HepG2 (cell line): ENCODE measurements around the gene IMPACT. TPM values are rescaled to one million over a fixed set of nuclear protein-coding genes. Genes with fewer than 3 reads are reported as not detected.

Source experiments
- ATF1 ChIP-seq: IDR thresholded peaks from 2 replicates; pipeline ENCODE4 v1.6.1; 2016; ENCODE audit warnings: mild to moderate bottlenecking, control low read depth
- CSRNP2 ChIP-seq: sonication (generic); formaldehyde crosslinking; conservative IDR thresholded peaks from 2 replicates; pipeline ENCODE4 v1.8.0; 2022; ENCODE audit warnings: low read depth, missing genetic modification reagents
- FOXO1 ChIP-seq: sonication (generic); formaldehyde crosslinking; IDR thresholded peaks from 2 replicates; pipeline ENCODE4 v1.4.0; 2020; ENCODE audit warnings: missing genetic modification reagents
- HOXA3 ChIP-seq: sonication (generic); formaldehyde crosslinking; IDR thresholded peaks from 2 replicates; pipeline ENCODE4 v1.5.0; 2020; ENCODE audit warnings: missing genetic modification reagents
- HOXA7 ChIP-seq: sonication (generic); formaldehyde crosslinking; IDR thresholded peaks from 2 replicates; pipeline ENCODE4 v1.8.1; 2022; ENCODE audit warnings: mild to moderate bottlenecking, missing genetic modification reagents, moderate library complexity
- JARID2 ChIP-seq: sonication (generic); formaldehyde crosslinking; IDR thresholded peaks from 2 replicates; pipeline ENCODE4 v1.8.1; 2023; ENCODE audit warnings: missing genetic modification reagents, inconsistent platforms; ENCODE audit not compliant: insufficient replicate concordance
- KLF16 ChIP-seq, 2 experiments: sonication (generic) in 1 of 2; formaldehyde crosslinking in 1 of 2; IDR thresholded peaks; 2 replicates each; pipeline versions ENCODE4 v1.6.1 to v1.8.0; 2016 to 2023; ENCODE audit warnings: missing genetic modification reagents in 2 of 2, missing compliant biosample characterization in 1 of 2
- MAF1 ChIP-seq: sonication (generic); formaldehyde crosslinking; IDR thresholded peaks from 2 replicates; pipeline ENCODE4 v1.5.0; 2020; ENCODE audit warnings: missing genetic modification reagents, borderline replicate concordance
- NCOA5 ChIP-seq: sonication (generic); formaldehyde crosslinking; IDR thresholded peaks from 2 replicates; pipeline ENCODE4 v1.4.0; 2020; ENCODE audit warnings: missing genetic modification reagents
- PHF21A ChIP-seq: sonication (generic); formaldehyde crosslinking; IDR thresholded peaks from 2 replicates; pipeline ENCODE4 v1.5.0; 2020; ENCODE audit warnings: mild to moderate bottlenecking, missing genetic modification reagents
- SAP130 ChIP-seq: IDR thresholded peaks from 2 replicates; pipeline ENCODE4 v1.6.1; 2016; ENCODE audit warnings: low read depth
- WIZ ChIP-seq: sonication (generic); formaldehyde crosslinking; IDR thresholded peaks from 2 replicates; pipeline ENCODE4 v1.5.1; 2020; ENCODE audit warnings: mild to moderate bottlenecking, missing genetic modification reagents
- ZBTB4 ChIP-seq: sonication (generic); formaldehyde crosslinking; IDR thresholded peaks from 2 replicates; pipeline ENCODE4 v1.4.0; 2020; ENCODE audit warnings: missing genetic modification reagents, mild to moderate bottlenecking, borderline replicate concordance
- ZNF142 ChIP-seq: sonication (generic); formaldehyde crosslinking; IDR thresholded peaks from 2 replicates; pipeline ENCODE4 v1.4.0; 2020; ENCODE audit warnings: missing genetic modification reagents
- ZNF282 ChIP-seq: fragments of 450-650 bp; IDR thresholded peaks from 2 replicates; pipeline ENCODE4 v1.6.1; 2018; ENCODE audit not compliant: partially characterized antibody
- ZNF33A ChIP-seq: sonication (generic); formaldehyde crosslinking; IDR thresholded peaks from 2 replicates; pipeline ENCODE4 v1.5.1; 2020; ENCODE audit warnings: missing genetic modification reagents, mild to moderate bottlenecking, moderate library complexity, borderline replicate concordance
- ZNF383 ChIP-seq: sonication (generic); formaldehyde crosslinking; IDR thresholded peaks from 2 replicates; pipeline ENCODE4 v1.4.0; 2020; ENCODE audit warnings: missing genetic modification reagents, mild to moderate bottlenecking, borderline replicate concordance
- ZNF550 ChIP-seq: sonication (generic); formaldehyde crosslinking; IDR thresholded peaks from 2 replicates; pipeline ENCODE4 v1.4.0; 2020; ENCODE audit warnings: mild to moderate bottlenecking, missing genetic modification reagents, borderline replicate concordance
- ZNF615 ChIP-seq: sonication (generic); formaldehyde crosslinking; IDR thresholded peaks from 2 replicates; pipeline ENCODE4 v1.5.0; 2020; ENCODE audit warnings: mild to moderate bottlenecking, missing genetic modification reagents, borderline replicate concordance
- polyA plus RNA-seq, 8 experiments: library from polyadenylated mRNA; depleted of rRNA in 3 of 8; stranded (reverse) in 7 of 8; unstranded in 1 of 8; fragments of >200 nt; fragmentation: Illumina TruSeq in 4 of 8; extraction: Trizol in 4 of 8; gene quantifications; 2 replicates each; pipeline versions ENCODE4 v1.2.1 to v1.2.3, GENCODE V29; 2011 to 2016; ENCODE audit warnings: low read depth in 4 of 8, missing spikeins in 1 of 8, mixed read lengths in 1 of 8; ENCODE audit not compliant: insufficient read depth in 1 of 8
- total RNA-seq, 5 experiments: library from RNA; depleted of rRNA; stranded (reverse); fragments of >200 nt; fragmentation: Illumina TruSeq; extraction: Trizol; gene quantifications; 2 replicates each; pipeline ENCODE4 v1.2.3, GENCODE V29; 2016; ENCODE audit warnings: low read depth in 1 of 5

IMPACT gene
- total and polyA plus RNA-seq, 2 of the 13 experiments (the other 11 are each of a cell fraction or from before 2014, with no cell fraction given): 5.0 to 7.7 TPM

- TF ChIP-seq HOXA3 (peak; percentile 59), KLF16 (CRISPR knock-in tag; IDR thresholded peaks at IDR 0.05) (no peak), ZNF550 (CRISPR knock-in tag) (no peak), JARID2 (no peak), NCOA5 (no peak), ZBTB4 (CRISPR knock-in tag) (no peak), MAF1 (CRISPR knock-in tag) (no peak), ZNF33A (CRISPR knock-in tag) (no peak), CSRNP2 (CRISPR knock-in tag) (no peak), ZNF142 (no peak), ZNF615 (CRISPR knock-in tag) (no peak), PHF21A (CRISPR knock-in tag) (no peak), HOXA7 (CRISPR knock-in tag) (no peak), WIZ (CRISPR knock-in tag) (peak; percentile 44; the same call in 1 of the 2 replicates), ATF1 (CRISPR knock-in tag) (no peak), ZNF383 (CRISPR knock-in tag) (no peak), SAP130 (CRISPR knock-in tag) (peak; percentile 49), ZNF282 (no peak), FOXO1 (CRISPR knock-in tag) (0 out of 2 replicates have a peak, but pooled peaks have one; percentile 32)
Observed at GRCh38 chr18:24426398-24427294, at the start of gene IMPACT (continued).
